ENCODE measurements around the gene SUMF1.

DNA sequence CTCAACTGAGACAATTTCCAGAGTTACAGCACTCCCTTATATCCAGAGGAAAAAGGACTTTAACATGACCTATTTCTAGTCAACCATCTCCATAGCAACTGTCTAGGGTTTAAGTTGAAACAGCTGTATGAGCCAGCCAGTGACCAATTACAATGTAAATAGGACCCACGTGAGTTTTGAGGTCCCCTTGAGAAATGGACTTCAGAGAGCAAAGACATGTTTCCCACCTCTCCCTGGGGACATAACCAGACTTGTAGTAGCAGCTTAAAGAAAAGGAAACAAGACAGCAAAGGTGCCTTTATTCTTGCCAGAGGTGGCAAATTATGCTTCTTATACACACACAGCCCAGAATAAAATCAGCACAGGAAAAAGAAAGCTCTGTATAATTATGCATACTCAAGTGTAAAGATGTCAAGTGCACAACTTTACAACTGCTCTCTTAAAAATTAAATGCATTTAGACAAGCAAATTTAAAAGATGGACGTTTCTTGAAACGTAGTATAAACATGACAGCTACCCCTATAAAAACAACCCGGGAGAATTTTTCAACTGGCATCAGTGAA lies 40.2 kb downstream of the SUMF1 start:
- no peak for TF ChIP-seq CTCF (IDR thresholded peaks at IDR 0.05)
- no peak for TF ChIP-seq POLR2A (IDR thresholded peaks at IDR 0.05)
